ENCODE results near the gene KLHL11.

Gene KLHL11, protein sequence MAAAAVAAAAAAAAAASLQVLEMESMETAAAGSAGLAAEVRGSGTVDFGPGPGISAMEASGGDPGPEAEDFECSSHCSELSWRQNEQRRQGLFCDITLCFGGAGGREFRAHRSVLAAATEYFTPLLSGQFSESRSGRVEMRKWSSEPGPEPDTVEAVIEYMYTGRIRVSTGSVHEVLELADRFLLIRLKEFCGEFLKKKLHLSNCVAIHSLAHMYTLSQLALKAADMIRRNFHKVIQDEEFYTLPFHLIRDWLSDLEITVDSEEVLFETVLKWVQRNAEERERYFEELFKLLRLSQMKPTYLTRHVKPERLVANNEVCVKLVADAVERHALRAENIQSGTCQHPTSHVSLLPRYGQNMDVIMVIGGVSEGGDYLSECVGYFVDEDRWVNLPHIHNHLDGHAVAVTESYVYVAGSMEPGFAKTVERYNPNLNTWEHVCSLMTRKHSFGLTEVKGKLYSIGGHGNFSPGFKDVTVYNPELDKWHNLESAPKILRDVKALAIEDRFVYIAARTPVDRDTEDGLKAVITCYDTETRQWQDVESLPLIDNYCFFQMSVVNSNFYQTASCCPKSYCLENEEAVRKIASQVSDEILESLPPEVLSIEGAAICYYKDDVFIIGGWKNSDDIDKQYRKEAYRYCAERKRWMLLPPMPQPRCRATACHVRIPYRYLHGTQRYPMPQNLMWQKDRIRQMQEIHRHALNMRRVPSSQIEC

GRCh38 chr17:41864836-41865595, at the start of gene KLHL11:
KLHL11 (minus strand) TSS chr17:41865423; CDS start chr17:41865370, 53 bp downstream.
- peak; percentile 31 for DNase-seq (ENCODE audit: low read depth)

DNA sequence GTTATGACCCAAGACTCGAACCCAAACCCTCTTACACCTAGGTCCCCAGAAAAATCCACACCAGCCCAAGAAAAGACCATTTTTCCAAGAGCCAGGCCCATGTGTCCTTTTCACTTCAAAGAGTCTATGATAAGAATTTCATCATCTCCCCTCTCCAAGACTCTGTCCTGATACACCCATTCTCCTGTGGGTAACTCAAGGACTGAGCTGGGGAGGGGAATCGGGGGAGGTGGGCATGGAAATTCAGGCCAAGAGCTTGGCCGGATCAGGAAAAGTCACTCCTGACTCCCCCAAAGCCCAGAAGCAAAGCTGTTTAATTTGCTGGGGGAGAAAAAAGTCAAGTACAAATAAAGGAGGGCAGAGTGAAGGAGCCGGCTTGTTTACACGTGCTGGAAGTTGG, 49.8 kb upstream of the KLHL11 start:
- DNase-seq (ENCODE audit: low read depth): no peak

DNA sequence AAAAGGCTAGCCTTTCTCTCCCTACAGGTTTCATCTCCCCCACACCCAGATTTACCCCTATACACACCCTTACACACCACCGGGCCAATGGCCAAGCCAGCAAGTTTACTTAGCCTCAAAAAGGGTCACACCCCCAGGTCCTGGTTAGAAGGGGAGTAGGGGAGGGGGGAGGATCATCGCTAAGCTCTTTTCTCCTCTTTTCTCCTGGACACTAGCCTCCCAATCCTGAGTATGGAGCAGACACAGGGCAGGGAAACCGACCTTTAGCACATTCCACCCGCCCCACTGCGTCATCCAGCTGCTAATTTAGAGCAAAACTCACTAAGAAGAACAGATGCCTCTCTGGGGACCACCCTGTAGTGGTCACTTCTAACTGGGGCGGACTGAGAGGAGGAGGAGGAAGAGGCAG, 49.1 kb upstream of the KLHL11 start:
- DNase-seq (ENCODE audit: low read depth): no peak

GRCh38 chr17:41913798-41914197, 48.6 kb upstream of the KLHL11 start:
- no peak for DNase-seq (ENCODE audit: low read depth)

GRCh38 chr17:41912925-41913324, 47.7 kb upstream of the KLHL11 start:
- DNase-seq (ENCODE audit: low read depth): no peak

DNA sequence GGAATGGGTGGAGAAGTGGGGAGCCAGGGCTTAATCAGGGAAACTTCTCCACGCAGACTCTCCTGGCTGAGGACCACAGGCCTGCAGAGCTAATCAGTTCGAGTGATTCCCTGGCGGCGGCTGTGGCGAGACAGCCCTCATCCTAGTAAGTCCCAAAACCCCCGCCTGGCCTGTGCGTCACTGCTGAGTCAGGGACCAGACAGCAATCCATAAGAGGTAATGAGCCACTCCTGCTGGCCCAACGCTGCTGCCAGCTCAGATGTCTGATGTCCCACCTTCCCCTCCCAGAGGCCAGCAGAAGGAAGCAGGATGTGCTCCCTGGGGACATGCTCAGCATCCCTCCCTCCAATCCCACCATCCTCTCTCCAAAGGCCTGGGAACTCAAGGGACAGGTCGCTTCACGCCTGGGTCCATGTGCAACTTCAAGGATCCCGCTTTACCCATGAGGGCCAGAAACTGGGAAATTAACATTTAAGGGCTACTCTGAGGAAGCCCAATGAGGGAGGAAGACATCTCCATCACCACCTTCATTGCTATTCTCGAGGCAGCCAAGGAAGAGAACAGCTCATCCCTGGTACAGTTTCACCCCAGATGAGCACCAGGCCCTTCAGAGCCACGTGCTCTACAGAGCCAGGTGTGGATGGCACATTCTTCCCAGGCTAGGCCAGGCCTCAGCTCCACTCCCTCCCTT, 45.6 kb upstream of the KLHL11 start:
- DNase-seq (ENCODE audit: low read depth): peak; percentile 93

GRCh38 chr17:41909088-41909487, 43.9 kb upstream of the KLHL11 start:
- DNase-seq (ENCODE audit: low read depth): no peak

- DNase-seq (ENCODE audit: low read depth): no peak
These were observed 42.7 kb upstream of the KLHL11 start for GRCh38 chr17:41907633-41908539.

DNA sequence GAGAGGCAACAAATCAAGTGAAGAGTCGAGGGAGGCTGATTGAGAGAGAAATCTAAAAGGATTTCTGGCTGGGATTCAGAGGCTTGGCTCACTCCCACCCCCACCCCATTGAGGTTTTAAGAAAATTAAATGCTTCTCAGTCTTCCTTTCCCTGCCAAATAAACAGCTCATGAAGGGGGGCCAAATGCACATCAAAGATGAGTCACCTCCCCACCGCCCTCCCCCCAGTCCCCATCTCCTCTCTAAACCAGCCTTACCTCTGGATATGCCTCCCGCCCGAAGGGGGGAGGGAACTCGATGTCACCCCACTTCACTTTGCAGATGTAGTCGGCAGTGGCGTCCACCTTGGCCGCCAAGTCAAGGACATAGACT, 41.9 kb upstream of the KLHL11 start:
- DNase-seq (ENCODE audit: low read depth): peak; percentile 36

- DNase-seq (ENCODE audit: low read depth): no peak
These were observed 41.4 kb upstream of the KLHL11 start for GRCh38 chr17:41906465-41907184.

- DNase-seq (ENCODE audit: low read depth): no peak
These were observed 39.9 kb upstream of the KLHL11 start for GRCh38 chr17:41905172-41905571.

DNA sequence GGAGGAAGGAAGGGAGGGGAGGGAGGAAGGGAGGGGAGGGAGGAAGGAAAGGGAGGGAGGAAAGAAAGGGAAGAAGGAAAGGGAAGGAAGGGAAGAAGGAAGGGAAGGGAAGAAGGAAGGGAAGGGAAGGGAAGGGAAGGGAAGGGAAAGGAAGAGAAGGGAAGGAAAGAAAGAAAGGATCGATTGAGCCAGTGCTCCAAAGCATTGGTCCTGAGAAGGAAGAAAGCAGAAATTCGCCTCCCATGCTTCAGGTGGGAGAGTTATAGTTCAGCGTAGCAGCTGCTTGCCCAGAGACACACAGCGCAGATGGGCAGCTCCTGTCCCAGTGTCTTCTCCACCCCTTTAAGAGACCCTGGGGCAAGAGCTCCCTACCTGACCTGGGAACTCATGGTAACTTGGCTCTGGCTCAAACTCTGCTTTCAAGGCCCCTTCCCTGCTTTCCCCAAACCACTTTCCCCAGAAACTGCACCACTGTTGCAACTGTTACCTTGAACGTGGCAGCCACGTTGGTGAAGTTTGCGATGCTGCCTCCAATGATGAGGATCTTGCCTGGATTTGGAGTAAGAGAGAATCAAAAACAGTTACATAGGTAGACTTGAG, 39.1 kb upstream of the KLHL11 start:
- DNase-seq (ENCODE audit: low read depth): no peak

DNA sequence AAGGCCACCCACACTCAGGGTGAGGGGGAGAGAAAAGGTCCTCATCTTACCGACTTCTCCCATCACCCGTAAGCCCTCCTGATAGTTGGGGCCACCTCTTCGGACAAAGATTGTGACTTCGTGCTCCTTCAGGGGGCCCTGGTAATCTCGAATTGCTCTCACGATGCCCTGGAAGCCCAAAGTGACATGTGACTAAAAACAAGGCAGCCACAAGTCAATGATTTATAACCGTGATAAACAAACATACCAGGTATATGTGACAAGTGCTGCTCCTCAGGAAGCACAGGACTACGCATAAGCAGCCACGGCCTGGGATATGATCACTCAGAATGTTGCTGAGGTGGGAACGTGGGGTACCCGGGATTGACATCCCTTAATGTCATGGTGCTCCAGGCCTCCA, 36.4 kb upstream of the KLHL11 start:
- no peak for DNase-seq (ENCODE audit: low read depth)

GRCh38 chr17:41896726-41897125, 31.5 kb upstream of the KLHL11 start:
- no peak for DNase-seq (ENCODE audit: low read depth)

DNA sequence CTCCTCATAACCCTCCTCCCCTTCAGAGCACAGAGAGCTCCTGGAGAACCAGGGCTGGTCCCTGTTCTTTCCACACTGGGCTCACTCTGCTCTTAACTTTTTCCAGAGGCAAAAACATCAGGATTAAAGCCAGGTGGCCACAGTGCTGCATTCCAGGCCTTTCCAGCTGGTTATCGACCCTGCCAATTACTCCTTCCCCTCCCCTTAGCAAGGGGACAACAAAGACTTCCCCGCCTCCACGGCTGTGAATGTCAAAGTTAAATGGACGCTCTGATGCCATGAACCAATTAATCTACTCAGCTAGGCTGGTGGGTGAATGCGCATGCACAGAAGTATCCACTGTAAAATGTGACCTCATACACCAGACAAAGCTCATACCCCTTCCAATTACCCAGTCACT, 30.4 kb upstream of the KLHL11 start:
- DNase-seq (ENCODE audit: low read depth): no peak

DNA sequence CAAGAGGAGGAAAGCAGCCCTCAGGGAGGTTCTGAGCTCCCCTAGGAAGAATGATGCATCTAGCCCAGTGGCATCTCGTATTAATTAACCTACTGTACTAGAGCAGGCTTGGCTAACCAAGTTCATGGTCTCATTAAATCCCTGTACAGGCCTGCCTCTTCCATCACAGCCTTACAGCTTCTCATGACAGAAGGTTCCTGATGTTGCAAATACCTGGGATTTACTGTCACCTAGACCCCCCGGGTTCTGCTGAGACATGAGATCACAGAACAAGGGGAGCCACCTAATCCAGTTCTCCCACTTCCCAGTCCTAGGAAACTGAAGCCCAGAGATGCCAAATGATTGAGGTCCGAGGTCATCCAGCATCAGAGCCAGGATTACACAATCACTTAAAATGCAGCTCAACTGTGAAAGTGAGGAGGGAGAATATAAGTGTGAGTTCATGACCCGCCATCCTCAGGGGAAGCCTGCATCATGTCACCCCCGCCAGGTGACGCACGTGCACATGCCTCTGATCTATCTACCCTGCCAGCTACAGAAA, 29.6 kb upstream of the KLHL11 start:
- DNase-seq (ENCODE audit: low read depth): peak; percentile 23

DNA sequence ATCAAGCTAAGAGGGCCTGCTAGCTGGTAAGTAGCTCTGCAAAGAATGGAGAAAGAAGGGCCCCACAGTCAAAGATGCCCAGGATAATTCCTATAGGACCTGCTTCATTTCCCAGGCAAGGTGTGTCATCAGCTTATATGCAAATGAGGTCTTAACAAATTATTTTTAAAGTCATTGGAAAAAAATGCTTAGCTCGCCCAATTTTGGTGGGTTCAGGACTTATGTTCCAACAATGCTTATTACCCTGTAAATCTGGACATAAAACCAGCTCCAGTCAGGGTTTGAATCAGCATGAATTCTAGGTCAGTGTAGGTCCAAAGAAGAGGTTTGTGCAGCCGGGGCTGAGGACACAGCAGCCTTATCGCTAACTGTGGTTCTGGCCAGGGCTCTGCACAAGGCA, 28.2 kb upstream of the KLHL11 start:
- DNase-seq (ENCODE audit: low read depth): no peak

- no peak for DNase-seq (ENCODE audit: low read depth)
These were observed 26.8 kb upstream of the KLHL11 start for GRCh38 chr17:41892021-41892376.

- no peak for DNase-seq (ENCODE audit: low read depth)
These were observed 26.2 kb upstream of the KLHL11 start for GRCh38 chr17:41891135-41892020.

Data from non-pigmented ciliary epithelial cell (primary cell).